GM04503 (cell line): ENCODE results near the gene IFT172.
A peak's percentile ranks its signal among the peaks of the same experiment; 100 is the strongest.
"Not testable (repeated sequence)": the region's sequence is repeated elsewhere in the genome, so short reads cannot be mapped to it uniquely, and the experiment has no call there.

ENCODE experiments used
- DNase-seq: peaks from one replicate; pipeline ENCODE4 v3.0.0-alpha.2; 2012; ENCODE audit warnings: low read depth

The IFT172 gene

DNA sequence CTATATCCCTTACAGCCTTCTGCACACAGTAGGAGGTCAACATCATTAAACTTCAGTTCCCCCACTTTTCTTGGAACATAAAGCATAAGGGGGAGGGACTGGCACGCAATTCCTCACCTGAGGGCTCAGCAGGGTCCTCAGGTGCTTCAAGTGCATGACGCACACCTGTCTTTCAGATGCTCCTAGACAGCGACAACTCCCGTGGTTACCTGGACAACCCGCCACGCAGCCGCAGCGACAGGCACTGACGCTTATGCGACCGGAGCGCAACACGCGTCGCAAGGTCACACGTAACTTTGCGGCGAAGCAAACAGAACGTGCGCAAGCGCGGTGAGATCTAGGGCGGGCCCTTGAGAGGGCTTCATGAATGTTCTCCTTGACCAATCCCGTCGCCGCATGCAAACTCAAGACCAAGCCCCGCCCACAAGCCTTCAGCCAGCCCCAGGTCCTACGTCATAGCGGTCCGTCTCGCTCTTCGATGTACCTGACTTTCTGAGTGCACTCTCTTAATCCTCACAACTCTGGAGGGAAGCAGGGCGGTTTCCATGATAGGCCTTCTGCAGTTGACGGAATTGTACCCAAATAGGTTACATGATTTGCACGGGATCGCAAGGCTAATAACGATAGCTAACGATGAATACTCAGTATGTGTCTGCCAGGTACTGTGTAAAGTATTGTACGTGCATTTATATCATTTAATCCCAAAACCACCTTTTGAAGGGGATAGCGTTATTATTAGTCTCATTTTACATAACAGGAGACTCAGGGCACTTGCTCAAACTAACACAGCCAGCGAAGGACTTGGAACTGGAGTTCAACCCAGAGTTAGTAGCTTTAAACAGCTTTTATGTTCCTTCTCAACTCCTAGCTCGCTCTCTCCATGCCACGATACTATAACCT is at the start of gene IFT172:
IFT172 (minus strand) TSS at position 246 of the 900 bp plus-strand sequence; CDS start at position 156, 90 bp downstream.
- DNase-seq, result peak; percentile 87

DNA sequence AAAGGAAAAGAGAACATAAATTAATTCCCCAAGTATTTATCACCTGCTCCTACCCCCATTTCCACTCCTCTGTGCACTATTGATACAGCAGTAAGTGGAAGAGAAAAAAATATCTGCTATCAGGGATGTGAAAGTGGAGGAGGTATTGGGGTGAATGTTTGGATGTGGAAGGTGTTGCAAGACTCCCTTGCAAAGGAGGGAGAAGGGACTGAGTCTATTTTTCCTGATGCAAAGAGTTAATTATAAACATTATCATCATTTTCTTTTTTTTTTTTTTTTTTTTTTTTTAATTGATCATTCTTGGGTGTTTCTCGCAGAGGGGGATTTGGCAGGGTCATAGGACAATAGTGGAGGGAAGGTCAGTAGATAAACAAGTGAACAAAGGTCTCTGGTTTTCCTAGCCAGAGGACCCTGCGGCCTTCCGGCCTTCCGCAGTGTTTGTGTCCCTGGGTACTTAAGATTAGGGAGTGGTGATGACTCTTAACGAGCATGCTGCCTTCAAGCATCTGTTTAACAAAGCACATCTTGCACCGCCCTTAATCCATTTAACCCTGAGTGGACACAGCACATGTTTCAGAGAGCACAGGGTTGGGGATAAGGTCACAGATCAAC is 49.4 kb upstream of the IFT172 start:
- DNase-seq, result not testable (repeated sequence)

DNA sequence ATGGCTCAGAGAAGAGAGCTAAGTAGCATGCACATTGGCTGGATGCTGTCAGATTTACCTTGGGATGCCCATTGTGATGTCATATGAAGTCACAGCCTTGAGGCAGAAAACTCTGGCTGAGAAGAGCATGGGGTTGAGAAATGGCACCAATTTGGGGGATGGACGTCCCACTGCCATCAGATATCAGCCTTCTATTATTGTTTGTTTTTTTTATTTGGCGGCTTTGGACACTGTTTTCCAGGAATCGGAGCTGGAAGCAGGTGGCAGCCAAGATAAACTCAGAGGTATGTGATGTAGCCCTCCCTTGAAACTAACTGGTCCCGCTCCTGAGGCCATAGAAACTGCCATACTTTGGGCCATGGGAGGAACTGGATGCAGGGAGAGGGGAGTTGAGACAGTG is 47.7 kb upstream of the IFT172 start:
- no peak for DNase-seq

- DNase-seq, result no peak
Observed at GRCh38 chr2:27531983-27532382, 42.4 kb upstream of the IFT172 start.

DNA sequence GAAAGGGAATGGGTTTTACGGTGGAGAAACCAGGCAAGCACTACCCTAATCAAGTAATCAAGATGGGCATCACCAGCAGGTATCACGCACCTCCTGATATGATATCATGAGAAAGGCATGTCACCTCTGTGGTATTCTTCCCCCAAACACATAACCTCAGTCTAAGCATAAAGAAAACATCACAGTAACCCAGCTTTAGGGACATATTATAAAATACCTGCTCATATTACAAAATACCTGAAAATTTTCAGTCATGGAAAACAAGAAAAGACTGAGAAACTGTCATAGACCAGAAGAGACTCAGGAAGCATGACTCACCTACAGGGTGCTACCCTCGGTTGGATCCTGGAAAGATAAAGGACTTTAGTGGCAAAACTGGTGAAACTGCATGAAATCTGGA is 37.6 kb upstream of the IFT172 start:
- DNase-seq, result no peak

GRCh38 chr2:27522400-27522945 is 32.9 kb upstream of the IFT172 start:
- DNase-seq, result no peak

- no peak for DNase-seq
Observed at GRCh38 chr2:27520316-27520715, 30.8 kb upstream of the IFT172 start.

DNA sequence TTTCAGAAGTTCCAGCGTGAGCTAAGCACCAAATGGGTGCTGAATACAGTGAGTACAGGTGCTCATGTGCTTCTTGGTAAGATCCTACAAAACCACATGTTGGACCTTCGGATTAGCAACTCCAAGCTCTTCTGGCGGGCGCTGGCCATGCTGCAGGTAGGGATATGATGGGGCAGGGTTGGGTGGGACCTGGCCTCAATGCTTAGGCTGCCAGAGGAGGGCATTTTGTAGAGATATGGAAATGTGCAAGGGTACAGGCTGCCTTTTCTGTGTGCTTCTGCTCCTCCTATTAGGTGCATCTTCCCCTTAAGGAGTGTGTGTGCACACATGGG is 29.2 kb upstream of the IFT172 start:
- no peak for DNase-seq

- DNase-seq, result no peak
Observed at GRCh38 chr2:27518113-27518781, 28.7 kb upstream of the IFT172 start.

DNA sequence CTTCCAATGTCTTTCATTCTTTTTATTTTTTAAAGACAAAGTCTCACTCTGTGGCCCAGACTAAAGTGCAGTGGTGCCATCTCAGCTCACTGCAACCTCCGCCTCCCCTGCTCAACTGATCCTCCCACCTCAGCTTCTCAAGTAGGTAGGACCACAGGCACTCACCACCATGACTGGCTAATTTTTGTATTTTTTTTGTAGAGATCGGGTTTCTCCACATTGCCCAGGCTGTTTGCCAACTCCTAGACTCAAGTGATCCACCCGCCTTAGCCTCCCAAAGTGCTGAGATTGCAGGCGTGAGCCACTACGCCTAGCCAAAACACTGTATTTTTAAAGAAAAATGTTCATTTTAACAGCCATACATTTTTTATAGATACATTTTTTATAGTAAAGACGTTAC is 19.8 kb upstream of the IFT172 start:
- no peak for DNase-seq

DNA sequence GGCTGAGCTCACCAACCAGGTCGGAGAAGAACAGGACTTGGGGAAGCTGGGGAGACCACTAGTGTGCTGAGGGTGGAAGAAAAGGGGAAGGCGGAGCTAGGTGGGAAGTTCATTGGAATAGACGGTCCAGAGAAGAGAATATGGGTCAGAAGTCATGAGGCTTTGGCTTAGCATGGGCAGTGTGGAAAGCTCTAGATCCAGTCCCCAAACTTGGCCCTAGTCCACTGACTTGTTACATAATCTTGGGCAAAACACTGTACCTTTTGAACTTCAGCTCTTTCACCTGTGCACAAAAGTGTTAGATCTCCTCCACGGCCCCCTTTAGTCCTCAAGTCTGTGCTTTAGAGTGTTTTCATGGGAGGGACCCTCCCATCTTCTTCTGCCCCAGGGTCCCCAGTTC is 17.8 kb upstream of the IFT172 start:
- no peak for DNase-seq

GRCh38 chr2:27506587-27506986 is 17.0 kb upstream of the IFT172 start:
- no peak for DNase-seq

DNA sequence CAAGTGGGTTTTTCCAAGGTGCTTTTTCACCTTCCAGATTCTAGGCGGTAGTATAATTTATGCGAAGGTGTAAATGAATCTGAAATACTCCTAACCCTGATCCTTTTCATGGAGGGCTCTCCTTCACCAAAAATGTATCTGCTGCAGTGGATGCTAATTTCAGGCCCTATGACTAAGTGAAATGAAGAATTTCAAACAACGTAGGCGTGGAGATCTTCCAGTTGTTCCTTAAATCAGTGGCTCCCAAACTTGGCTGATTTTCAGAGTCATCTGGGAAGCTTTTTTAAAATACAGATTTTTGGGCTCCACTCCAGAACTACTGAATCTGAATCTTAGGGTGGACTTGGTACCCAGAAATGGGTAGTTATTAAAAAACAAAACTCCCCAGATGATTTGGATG is 12.6 kb upstream of the IFT172 start:
- DNase-seq, result no peak

- no peak for DNase-seq
Observed at GRCh38 chr2:27501042-27501441, 11.5 kb upstream of the IFT172 start.

GRCh38 chr2:27498975-27499374 is 9.4 kb upstream of the IFT172 start:
- no peak for DNase-seq

DNA sequence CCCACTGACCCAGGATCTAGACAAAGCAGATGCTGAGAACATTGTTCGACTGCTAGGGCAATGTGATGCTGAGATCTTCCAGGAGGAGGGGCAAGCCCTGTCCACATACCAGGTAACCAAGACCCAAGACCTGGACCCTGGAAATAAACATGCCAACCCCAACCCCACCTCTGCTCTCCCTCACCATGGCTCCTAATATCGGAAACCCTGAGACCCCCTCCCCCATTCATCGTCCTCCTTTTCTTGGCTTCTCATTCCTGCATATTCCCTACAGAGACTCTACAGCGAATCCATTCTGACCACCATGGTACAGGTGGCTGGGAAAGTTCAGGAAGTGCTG is 7.7 kb upstream of the IFT172 start:
- DNase-seq, result no peak

- peak; percentile 13 for DNase-seq
Observed at GRCh38 chr2:27496357-27497287, 7.1 kb upstream of the IFT172 start, which contains the start of gene GCKR. Gene GCKR (plus strand): TSS chr2:27496839. CDS start chr2:27496905, 66 bp downstream.

DNA sequence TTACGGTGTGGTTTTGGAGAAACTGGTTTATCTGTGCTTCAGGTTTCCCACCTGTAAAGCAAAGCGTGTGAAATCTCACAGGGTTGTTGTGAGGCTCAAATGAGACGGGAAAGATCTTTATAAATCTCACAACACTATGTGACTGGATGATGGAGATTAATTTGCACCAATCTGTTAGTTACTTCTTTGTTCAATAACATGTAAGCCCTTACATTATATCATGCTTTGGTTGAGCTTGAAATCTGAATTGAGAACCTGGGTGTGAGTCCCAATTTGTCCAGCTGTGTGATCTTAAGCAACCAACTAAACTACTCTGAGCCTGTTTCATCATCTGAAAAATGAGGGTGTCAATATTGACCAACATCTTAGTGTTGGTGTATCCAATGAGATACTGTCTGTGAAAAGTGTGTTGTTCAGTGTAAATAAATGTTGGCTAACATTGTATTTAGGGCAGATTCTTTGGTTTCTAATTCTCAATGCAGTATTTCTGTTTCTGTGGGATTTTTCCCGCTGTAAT is 6.4 kb upstream of the IFT172 start:
- no peak for DNase-seq

- no peak for DNase-seq
Observed at GRCh38 chr2:27494944-27495554, 5.5 kb upstream of the IFT172 start, which contains the start of gene FNDC4. Gene FNDC4 (minus strand): TSS chr2:27495200. CDS start chr2:27494679, 521 bp downstream.

- DNase-seq, result peak; percentile 28
Observed at GRCh38 chr2:27494284-27494943, 4.9 kb upstream of the IFT172 start.
